ENCODE results near the gene DUT. TPM values are rescaled to one million over a fixed set of nuclear protein-coding genes. Genes with fewer than 3 reads are reported as not detected.

Gene DUT
- total and polyA plus RNA-seq, 2 of the 8 experiments (the other 6 are each of a cell fraction or from before 2014, with no cell fraction given), result 71.5 to 246 TPM

- CTCF ChIA-PET (ENCODE audit: partially characterized antibody), result interaction anchor here (0.6 to 1.8 kb wide), 7 partner anchors 9 to 749 kb away, joined by 3 to 5 read pairs (median 3); no protein-coding TSS in a partner anchor
- WGBS, 2 experiments (ENCODE audit: extremely low coverage in 1 of 2, insufficient coverage in 1 of 2, insufficient read length in 1 of 2, insufficient replicate concordance in 2 of 2, low coverage in 1 of 2, low lambda C conversion rate in 2 of 2, missing lambda C conversion rate in 1 of 2), result 29% methylated on average over 1 of the region's 1 CpG; no CpG with 5 or more reads in 1 of the 2 experiments
Observed at GRCh38 chr15:48306639-48307038, 24.6 kb upstream of the DUT start.

More at GRCh38 chr15:48306639-48307038, 24.6 kb upstream of the DUT start:
- no peaks in the 10 kb centered on the region for H3K79me2 ChIP-seq (ENCODE audit: control insufficient read depth in 1 of 2, insufficient read depth in 2 of 2, low read length in 2 of 2)
- H3K23ac ChIP-seq (ENCODE audit: insufficient read length), result no peak overlapping the region
- no peaks in the 10 kb centered on the region for H3K36me3 ChIP-seq (ENCODE audit: control insufficient read depth in 2 of 4, insufficient read depth in 4 of 4, low read length in 3 of 4)
- DNase-seq (ENCODE audit: low read depth in 1 of 2, low spot score in 2 of 2), result no peak
- H3K9ac ChIP-seq (replicated peaks in 1 of 4; ENCODE audit: extremely low read depth in 1 of 4, low read depth in 3 of 4, low read length in 3 of 4), result no peak overlapping the region
- H2AK5ac ChIP-seq (ENCODE audit: low read depth, low read length), result no peak overlapping the region
- TF ChIP-seq TEAD4 (IDR thresholded peaks at IDR 0.05; ENCODE audit: low read depth, low read length), result 0 out of 2 replicates have a peak, but pooled peaks have one; percentile 55
- TF ChIP-seq CEBPB (IDR thresholded peaks at IDR 0.05; ENCODE audit: low read depth, low read length), result no peak
- peak; percentile 55 for FAIRE-seq
- H3K4me1 ChIP-seq (replicated peaks in 1 of 4; ENCODE audit: control insufficient read depth in 3 of 4, insufficient read depth in 4 of 4, low read length in 3 of 4), result peaks cover 4 to 13% (median 7%) of the 10 kb centered on the region in 4 experiments; a peak in 5 of 7 replicates
- H4K20me1 ChIP-seq (replicated peaks in 1 of 2; ENCODE audit: control insufficient read depth in 1 of 2, insufficient read depth in 2 of 2, low read length in 2 of 2), result no peaks in the 10 kb centered on the region
- no peak overlapping the region for H3K56ac ChIP-seq (replicated peaks; ENCODE audit: insufficient read length, low read depth, low read length)
- no peak overlapping the region for H3K4ac ChIP-seq (replicated peaks; ENCODE audit: insufficient read length, low read depth, low read length)
- POLR2A ChIA-PET (ENCODE audit: partially characterized antibody), result interaction anchor here (0.6 kb wide), 1 partner anchor 31 kb away, joined by 3 read pairs; no protein-coding TSS in a partner anchor
- H3K27ac ChIP-seq (ENCODE audit: low read depth, low read length), result no peak overlapping the region
- H4K5ac ChIP-seq (ENCODE audit: insufficient read length, low read depth, low read length), result no peak overlapping the region
- H3K27me3 ChIP-seq (replicated peaks in 1 of 4; ENCODE audit: control insufficient read depth in 3 of 4, extremely low read depth in 1 of 4, insufficient read depth in 3 of 4, low read length in 3 of 4), result no peaks in the 10 kb centered on the region
- H3K18ac ChIP-seq (ENCODE audit: extremely low read depth, low read length), result no peak overlapping the region
- H3K79me1 ChIP-seq (ENCODE audit: low read depth, low read length), result no peaks in the 10 kb centered on the region
- no peaks in the 10 kb centered on the region for H3K23me2 ChIP-seq (ENCODE audit: low read depth, low read length)
- H2AFZ ChIP-seq (ENCODE audit: low read length), result no peak overlapping the region
- no peak overlapping the region for H3K4me3 ChIP-seq (ENCODE audit: extremely low read depth in 1 of 4, insufficient read depth in 2 of 4, low read depth in 3 of 4, low read length in 4 of 4)
- no peaks in the 10 kb centered on the region for H3K9me3 ChIP-seq (ENCODE audit: insufficient read depth in 2 of 2, low read depth in 1 of 2, low read length in 1 of 2)
- H2BK12ac ChIP-seq (ENCODE audit: low read depth, low read length), result no peak overlapping the region
- H4K91ac ChIP-seq (replicated peaks; ENCODE audit: insufficient read length, low read length), result no peak overlapping the region
- no peak overlapping the region for H2BK5ac ChIP-seq (ENCODE audit: low read depth, low read length)
- H2BK20ac ChIP-seq (ENCODE audit: low read length), result no peak overlapping the region
- 0 out of 2 replicates have a peak overlapping the region, but pooled peaks have one; percentile 36 for H2BK15ac ChIP-seq (ENCODE audit: low read length)
- no peak overlapping the region for H2BK120ac ChIP-seq (replicated peaks; ENCODE audit: low read depth, low read length)
- H3K14ac ChIP-seq (ENCODE audit: insufficient read length), result no peak overlapping the region
- no peak overlapping the region for H3K4me2 ChIP-seq (ENCODE audit: insufficient read depth in 1 of 2, low read depth in 2 of 2, low read length in 2 of 2)
- H4K8ac ChIP-seq (ENCODE audit: extremely low read depth, insufficient read depth, low read length), result no peak overlapping the region

Measured in H1 (cell line).